ENCODE measurements around the gene GPRC6A. TPM values are rescaled to one million over a fixed set of nuclear protein-coding genes. Genes with fewer than 3 reads are reported as not detected.
A peak's percentile ranks its signal among the peaks of the same experiment; 100 is the strongest.

Gene GPRC6A
- total RNA-seq: not detected

GRCh38 chr6:116828983-116829382 lies at the start of gene GPRC6A:
GPRC6A (minus strand) TSS chr6:116829083; CDS start chr6:116829013, 70 bp downstream.
- H3K27me3 Mint-ChIP-seq: peaks cover 3% of the 10 kb centered on the region
- H3K9me3 Mint-ChIP-seq (ENCODE audit: low read depth): peaks cover 3% of the 10 kb centered on the region
- DNase-seq (no peak), ATAC-seq (no peak)
- H3K4me3 Mint-ChIP-seq: no peak within 1 kb of the TSS
- H3K27ac Mint-ChIP-seq: no peak within 1 kb of the TSS
- intact Hi-C loops (cut with DNase I, micrococcal nuclease): no loop called here
- CTCF ChIA-PET: no interaction called here
- POLR2A ChIA-PET: no interaction called here
- no peaks in the 10 kb centered on the region for H3K4me1 Mint-ChIP-seq
- no peaks in the 10 kb centered on the region for H3K36me3 Mint-ChIP-seq (ENCODE audit: low read depth)

DNA sequence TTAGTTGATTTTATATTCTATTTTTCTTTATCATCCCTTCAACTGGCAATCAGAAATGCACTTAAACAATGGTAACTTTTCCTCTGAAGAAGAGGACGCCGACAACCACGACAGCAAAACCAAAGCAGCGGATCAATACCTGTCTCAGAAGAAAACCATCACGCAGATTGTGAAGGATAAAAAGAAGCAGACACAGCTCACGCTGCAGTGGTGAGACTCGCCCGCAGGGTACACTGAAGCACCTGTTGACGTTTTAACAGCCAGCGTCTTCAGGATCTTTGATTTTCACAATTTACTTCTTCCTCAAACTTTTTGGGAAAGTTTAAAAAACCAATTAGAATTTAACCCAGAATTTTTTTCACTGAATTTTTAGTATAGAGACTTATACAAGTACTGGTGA lies 48.9 kb upstream of the GPRC6A start:
- H3K4me1 Mint-ChIP-seq: peaks cover 9% of the 10 kb centered on the region
- ATAC-seq: no peak
- H3K36me3 Mint-ChIP-seq (ENCODE audit: low read depth): no peaks in the 10 kb centered on the region
- H3K9me3 Mint-ChIP-seq (ENCODE audit: low read depth): no peaks in the 10 kb centered on the region
- H3K27ac Mint-ChIP-seq: no peak overlapping the region
- no peak overlapping the region for H3K4me3 Mint-ChIP-seq
- peaks cover 29% of the 10 kb centered on the region for H3K27me3 Mint-ChIP-seq
- intact Hi-C loops (cut with DNase I, micrococcal nuclease): no loop called here
- POLR2A ChIA-PET: no interaction called here
- CTCF ChIA-PET: no interaction called here
- DNase-seq: no peak

DNA sequence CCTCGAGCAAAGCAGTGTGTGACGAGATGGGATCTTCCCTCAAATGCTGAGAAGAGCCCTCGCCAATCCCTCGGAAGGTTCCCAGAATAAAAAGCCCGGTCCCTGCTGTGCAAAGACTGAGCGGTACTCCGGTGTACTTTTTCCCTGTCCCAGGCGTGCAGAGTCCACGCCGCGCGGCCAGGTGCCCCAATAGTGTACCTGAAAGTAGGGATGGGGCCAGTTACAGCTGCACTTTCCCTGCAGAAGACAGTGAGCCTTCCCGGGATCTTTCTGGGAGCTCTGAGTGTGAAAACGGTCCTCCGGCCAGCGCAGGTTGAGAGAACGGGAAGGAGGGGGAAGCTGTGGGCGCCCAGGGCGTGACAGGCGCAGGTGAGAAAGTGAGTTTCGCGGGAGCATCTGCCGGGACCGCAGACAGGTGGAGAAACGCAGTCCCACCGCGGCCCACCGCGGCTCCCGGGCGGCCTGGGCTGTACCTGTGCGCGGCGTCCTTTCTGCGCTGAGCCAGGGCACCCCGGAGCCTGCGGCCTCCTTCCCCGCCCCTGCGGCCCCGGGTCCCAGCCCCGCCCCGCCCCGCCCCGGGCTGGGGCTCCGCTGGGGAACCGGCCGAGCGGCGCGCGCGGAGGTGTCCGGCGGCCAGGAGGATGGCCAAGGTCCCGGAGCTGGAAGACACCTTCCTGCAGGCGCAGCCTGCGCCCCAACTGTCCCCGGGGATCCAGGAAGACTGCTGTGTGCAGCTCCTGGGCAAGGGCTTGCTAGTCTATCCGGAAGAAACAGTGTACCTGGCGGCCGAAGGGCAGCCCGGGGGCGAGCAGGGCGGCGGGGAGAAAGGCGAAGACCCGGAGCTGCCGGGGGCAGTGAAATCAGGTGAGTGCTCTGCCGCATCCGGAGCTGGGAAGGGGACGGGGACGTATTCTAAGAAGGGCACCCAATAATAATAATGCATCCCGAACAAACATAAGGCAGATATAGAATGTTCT lies 48.0 kb upstream of the GPRC6A start, which contains the start of gene RFX6:
TSS of gene RFX6 (plus strand) at position 608 of the 977 bp plus-strand sequence. CDS start at position 642, 34 bp downstream.
- Mint-ChIP-seq H3K4me3 (no peak within 1 kb of the TSS), H3K4me1 (peaks cover 9% of the 10 kb centered on the region), H3K27ac (no peak within 1 kb of the TSS), H3K36me3 (ENCODE audit: low read depth) (no peaks in the 10 kb centered on the region), H3K9me3 (ENCODE audit: low read depth) (no peaks in the 10 kb centered on the region), H3K27me3 (peaks cover 31% of the 10 kb centered on the region)
- DNase-seq (peak; percentile 6), ATAC-seq (peak; percentile 30)
- intact Hi-C loops (cut with DNase I, micrococcal nuclease): no loop called here
- ChIA-PET CTCF (no interaction called here), POLR2A (no interaction called here)

DNA sequence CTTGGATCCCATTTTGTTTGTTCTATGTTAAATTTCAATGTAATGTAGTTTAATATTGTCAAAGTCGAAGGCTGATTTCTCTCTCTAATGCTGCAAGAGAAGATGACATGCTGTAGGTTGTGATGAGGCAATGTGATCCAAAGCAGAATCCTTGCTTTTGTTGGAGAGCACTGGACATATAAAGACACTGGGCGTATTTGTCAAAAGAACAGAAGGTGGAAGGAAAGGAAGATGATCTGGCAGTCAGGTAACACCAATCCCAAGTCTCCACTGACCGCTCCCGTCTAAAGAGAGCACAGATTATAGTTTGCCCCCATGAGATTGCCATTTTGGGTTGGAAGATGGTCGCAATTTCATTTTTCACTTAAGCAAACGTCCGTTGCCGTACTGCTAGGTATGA lies 47.2 kb upstream of the GPRC6A start:
- Mint-ChIP-seq H3K4me3 (no peak overlapping the region), H3K27me3 (peaks cover 35% of the 10 kb centered on the region), H3K36me3 (ENCODE audit: low read depth) (no peaks in the 10 kb centered on the region), H3K9me3 (ENCODE audit: low read depth) (no peaks in the 10 kb centered on the region), H3K4me1 (peaks cover 9% of the 10 kb centered on the region), H3K27ac (no peak overlapping the region)
- ATAC-seq (no peak), DNase-seq (no peak)
- ChIA-PET CTCF (no interaction called here), POLR2A (no interaction called here)
- intact Hi-C loops (cut with DNase I, micrococcal nuclease): no loop called here

DNA sequence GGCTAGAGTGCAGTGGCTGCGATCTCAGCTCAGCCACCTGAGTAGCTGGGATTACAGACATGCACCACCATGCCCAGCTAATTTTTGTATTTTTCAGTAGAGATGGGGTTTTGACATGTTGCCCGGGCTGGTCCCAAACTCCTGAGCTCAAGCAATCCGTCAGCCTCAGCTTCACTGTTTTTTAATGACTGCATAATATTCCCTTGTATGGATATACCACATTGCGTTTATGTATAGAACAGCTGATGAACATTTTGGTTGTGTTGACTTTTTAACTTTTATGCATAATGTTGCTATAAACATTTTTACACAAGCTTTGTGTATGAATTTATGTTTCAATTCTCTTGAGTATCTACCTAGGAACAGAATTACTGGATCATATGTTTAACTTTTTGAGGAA lies 43.9 kb upstream of the GPRC6A start:
- peaks cover 31% of the 10 kb centered on the region for H3K27me3 Mint-ChIP-seq
- peaks cover 8% of the 10 kb centered on the region for H3K4me1 Mint-ChIP-seq
- POLR2A ChIA-PET: no interaction called here
- intact Hi-C loops (cut with DNase I, micrococcal nuclease): no loop called here
- CTCF ChIA-PET: no interaction called here
- H3K27ac Mint-ChIP-seq: no peak overlapping the region
- DNase-seq (no peak), ATAC-seq (no peak)
- no peaks in the 10 kb centered on the region for H3K9me3 Mint-ChIP-seq (ENCODE audit: low read depth)
- H3K36me3 Mint-ChIP-seq (ENCODE audit: low read depth): no peaks in the 10 kb centered on the region
- H3K4me3 Mint-ChIP-seq: no peak overlapping the region

DNA sequence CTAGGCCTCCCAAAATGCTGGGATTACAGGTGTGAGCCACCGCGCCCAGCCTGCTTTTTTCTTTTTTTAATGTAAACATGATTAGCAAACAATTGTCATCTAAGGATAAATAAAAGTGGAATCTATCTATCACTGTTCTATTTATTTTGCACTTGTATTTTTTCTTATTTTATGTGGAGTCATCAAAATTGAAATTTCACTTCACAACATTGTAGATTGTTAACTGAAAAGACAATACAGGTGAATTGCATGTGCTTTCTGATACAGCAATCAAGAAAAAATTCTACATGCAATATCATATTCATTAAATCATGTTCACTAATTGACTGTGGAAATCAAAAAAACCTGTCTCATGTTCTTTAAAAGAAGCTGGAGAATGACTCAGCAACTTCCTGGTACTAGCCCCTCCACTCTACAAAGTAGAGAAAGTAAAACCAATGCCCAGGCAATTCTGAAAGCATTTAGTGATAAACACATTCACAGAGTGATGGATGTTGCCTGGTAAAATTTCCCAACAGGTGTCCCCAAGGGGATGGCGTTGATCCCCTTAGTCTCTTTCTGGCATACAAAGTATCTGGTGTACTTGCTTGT lies 37.5 kb upstream of the GPRC6A start:
- ATAC-seq (no peak), DNase-seq (no peak)
- CTCF ChIA-PET: interaction anchor here (1.2 kb wide), 1 partner anchor 23 kb away, joined by 3 read pairs; no protein-coding TSS in a partner anchor
- peaks cover 3% of the 10 kb centered on the region for H3K27me3 Mint-ChIP-seq
- H3K9me3 Mint-ChIP-seq (ENCODE audit: low read depth): no peaks in the 10 kb centered on the region
- H3K4me3 Mint-ChIP-seq: no peak overlapping the region
- H3K27ac Mint-ChIP-seq: no peak overlapping the region
- intact Hi-C loops (cut with DNase I, micrococcal nuclease): no loop called here
- no peaks in the 10 kb centered on the region for H3K4me1 Mint-ChIP-seq
- POLR2A ChIA-PET: no interaction called here
- H3K36me3 Mint-ChIP-seq (ENCODE audit: low read depth): no peaks in the 10 kb centered on the region

DNA sequence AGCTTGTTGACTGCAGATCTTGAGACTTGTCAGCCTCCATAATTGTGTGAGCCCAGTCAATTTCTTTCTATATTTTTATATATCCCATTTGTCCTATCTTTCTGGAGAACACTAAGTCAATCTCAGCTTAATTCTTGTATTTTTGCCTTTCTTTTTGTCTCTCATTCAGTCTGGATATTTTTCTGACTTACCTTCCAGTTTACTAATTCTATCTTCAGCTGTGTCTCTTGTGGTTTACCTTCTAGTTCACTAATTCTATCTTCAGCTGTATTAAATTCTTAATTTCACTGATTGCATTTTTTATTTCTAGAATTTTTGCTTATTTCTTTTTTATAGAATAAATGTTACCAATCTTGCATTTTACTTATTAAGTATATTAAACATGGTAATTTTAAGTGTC lies 30.4 kb upstream of the GPRC6A start:
- no peak for DNase-seq
- no peaks in the 10 kb centered on the region for H3K4me1 Mint-ChIP-seq
- CTCF ChIA-PET: interaction anchor here (1.0 kb wide), 2 partner anchors 9 to 14 kb away, joined by 3 to 4 read pairs; no protein-coding TSS in a partner anchor

GRCh38 chr6:116858060-116858459 lies 29.2 kb upstream of the GPRC6A start:
- intact Hi-C loops (cut with DNase I, micrococcal nuclease): no loop called here
- Mint-ChIP-seq H3K4me1 (no peaks in the 10 kb centered on the region), H3K4me3 (no peak overlapping the region), H3K36me3 (ENCODE audit: low read depth) (no peaks in the 10 kb centered on the region), H3K9me3 (ENCODE audit: low read depth) (peaks cover 24% of the 10 kb centered on the region), H3K27me3 (peaks cover 2% of the 10 kb centered on the region), H3K27ac (no peak overlapping the region)
- no peak for DNase-seq
- ChIA-PET CTCF (no interaction called here), POLR2A (no interaction called here)
- ATAC-seq: no peak

More for the DNA sequence above, 30.4 kb upstream of the GPRC6A start:
- Mint-ChIP-seq H3K27me3 (peaks cover 2% of the 10 kb centered on the region), H3K36me3 (ENCODE audit: low read depth) (no peaks in the 10 kb centered on the region), H3K4me3 (no peak overlapping the region), H3K9me3 (ENCODE audit: low read depth) (peaks cover 22% of the 10 kb centered on the region), H3K27ac (no peak overlapping the region)
- ATAC-seq: no peak
- intact Hi-C loops (cut with DNase I, micrococcal nuclease): no loop called here
- POLR2A ChIA-PET: no interaction called here

GRCh38 chr6:116847227-116847626 lies 18.3 kb upstream of the GPRC6A start:
- CTCF ChIA-PET: interaction anchor here (0.7 to 2.4 kb wide), 3 partner anchors 23 to 490 kb away, joined by 3 to 10 read pairs (median 3); no protein-coding TSS in a partner anchor
- POLR2A ChIA-PET: no interaction called here
- no peak overlapping the region for H3K27ac Mint-ChIP-seq
- no peaks in the 10 kb centered on the region for H3K4me1 Mint-ChIP-seq
- H3K9me3 Mint-ChIP-seq (ENCODE audit: low read depth): no peaks in the 10 kb centered on the region
- ATAC-seq (no peak), DNase-seq (no peak)
- intact Hi-C loops (cut with DNase I, micrococcal nuclease): loop anchor here (2.0 to 10.0 kb wide), 3 partner anchors 212 to 310 kb away; no protein-coding TSS in a partner anchor
- H3K36me3 Mint-ChIP-seq (ENCODE audit: low read depth): no peaks in the 10 kb centered on the region
- H3K4me3 Mint-ChIP-seq: no peak overlapping the region
- peaks cover 7% of the 10 kb centered on the region for H3K27me3 Mint-ChIP-seq

- DNase-seq (no peak), ATAC-seq (no peak)
- CTCF ChIA-PET: interaction anchor here (0.9 kb wide), 1 partner anchor 11 kb away, joined by 3 read pairs; no protein-coding TSS in a partner anchor
- Mint-ChIP-seq H3K27me3 (no peaks in the 10 kb centered on the region), H3K9me3 (ENCODE audit: low read depth) (no peaks in the 10 kb centered on the region), H3K36me3 (ENCODE audit: low read depth) (no peaks in the 10 kb centered on the region), H3K4me3 (no peak overlapping the region), H3K27ac (no peak overlapping the region), H3K4me1 (no peaks in the 10 kb centered on the region)
- intact Hi-C loops (cut with DNase I, micrococcal nuclease): loop anchor here in 1 of 2 experiments (10.0 kb wide), 1 partner anchor 208 kb away; no protein-coding TSS in a partner anchor
- POLR2A ChIA-PET: no interaction called here
Measured at GRCh38 chr6:116842459-116842858, 13.6 kb upstream of the GPRC6A start.

DNA sequence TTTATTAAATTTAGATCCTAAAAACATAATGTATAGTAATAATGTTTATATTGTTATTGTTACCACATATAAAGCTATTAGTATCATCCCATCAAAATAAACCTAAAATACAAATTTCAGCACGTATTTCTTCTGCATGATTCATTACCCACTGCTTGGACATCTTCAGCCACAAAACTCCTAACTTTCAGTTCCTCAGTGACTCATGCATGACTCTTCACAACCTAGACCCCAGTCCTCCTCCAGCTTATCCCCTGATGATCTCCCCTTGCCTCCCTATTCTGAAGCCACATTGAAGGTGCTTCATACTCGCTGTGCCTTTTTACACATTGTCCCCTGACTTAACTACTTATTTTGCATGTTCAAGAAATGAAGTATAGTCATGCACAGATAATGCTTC lies 11.2 kb upstream of the GPRC6A start:
- Mint-ChIP-seq H3K27ac (no peak overlapping the region), H3K36me3 (ENCODE audit: low read depth) (no peaks in the 10 kb centered on the region), H3K4me3 (no peak overlapping the region), H3K4me1 (no peaks in the 10 kb centered on the region), H3K27me3 (no peaks in the 10 kb centered on the region), H3K9me3 (ENCODE audit: low read depth) (no peaks in the 10 kb centered on the region)
- DNase-seq: no peak
- ChIA-PET CTCF (no interaction called here), POLR2A (no interaction called here)
- intact Hi-C loops (cut with DNase I, micrococcal nuclease): loop anchor here in 1 of 2 experiments (10.0 kb wide), 1 partner anchor 205 kb away; no protein-coding TSS in a partner anchor
- no peak for ATAC-seq
